Hematopoietic multipotent progenitor cell (in vitro differentiated cells): Measurements from ENCODE around the gene EVI5L. TPM values are rescaled to one million over a fixed set of nuclear protein-coding genes. Genes with fewer than 3 reads are reported as not detected.
"Not testable (repeated sequence)": the region's sequence is repeated elsewhere in the genome, so short reads cannot be mapped to it uniquely, and the experiment has no call there.

Experiments
- DNase-seq, 3 donors: peaks; one replicate each; pipeline ENCODE4 v3.0.0-alpha.2; 2011 to 2015; ENCODE audit warnings: low read depth in 2 of 3, low spot score in 2 of 3
- total RNA-seq: library from RNA; depleted of rRNA; stranded (reverse); fragments of >200 nt; gene quantifications from one replicate; pipeline ENCODE4 v1.2.3, GENCODE V29; 2012

EVI5L gene
- total RNA-seq, 1 donor: 18.6 TPM

DNA sequence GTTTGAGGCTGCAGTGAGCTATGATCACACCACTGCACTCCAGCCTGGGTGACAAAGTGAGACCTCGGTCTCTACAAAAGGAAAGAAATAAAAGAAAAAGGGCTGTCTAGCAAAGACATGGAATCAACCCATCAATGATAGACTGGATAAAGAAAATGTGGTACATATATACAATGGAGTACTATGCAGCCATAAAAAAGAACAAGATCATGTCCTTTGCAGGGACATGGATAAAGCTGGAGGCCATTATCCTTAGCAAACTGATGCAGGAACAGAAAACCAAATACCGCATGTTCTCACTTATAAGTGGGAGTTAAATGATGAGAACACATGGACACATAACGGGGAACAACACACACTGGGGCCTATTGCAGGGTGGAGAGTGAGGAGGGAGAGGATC, 14.0 kb upstream of the EVI5L start:
- not testable (repeated sequence) for DNase-seq

- no peak for DNase-seq
Observed at GRCh38 chr19:7817801-7818200, 12.2 kb upstream of the EVI5L start.

- no peak for DNase-seq
Observed at GRCh38 chr19:7818806-7819205, 11.2 kb upstream of the EVI5L start.

DNA sequence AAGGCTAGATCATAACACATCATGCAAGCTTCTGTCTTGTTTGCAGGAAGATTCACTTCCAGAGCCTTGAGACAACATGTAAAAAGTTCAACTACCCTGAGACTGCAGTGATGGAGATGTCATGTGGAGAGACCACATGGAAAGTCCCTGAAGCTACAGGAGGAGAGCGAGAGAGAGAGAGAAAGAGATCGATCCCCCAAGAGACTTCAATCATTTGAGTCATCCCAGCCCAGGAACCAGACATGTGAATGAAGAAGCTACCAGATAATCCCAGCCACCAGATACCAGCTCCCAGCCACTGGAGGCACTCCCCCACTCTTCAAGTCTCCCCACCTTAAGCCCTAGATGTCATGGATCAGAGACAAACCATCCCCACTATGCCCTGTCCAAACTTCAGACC, 10.7 kb upstream of the EVI5L start:
- DNase-seq: no peak

DNA sequence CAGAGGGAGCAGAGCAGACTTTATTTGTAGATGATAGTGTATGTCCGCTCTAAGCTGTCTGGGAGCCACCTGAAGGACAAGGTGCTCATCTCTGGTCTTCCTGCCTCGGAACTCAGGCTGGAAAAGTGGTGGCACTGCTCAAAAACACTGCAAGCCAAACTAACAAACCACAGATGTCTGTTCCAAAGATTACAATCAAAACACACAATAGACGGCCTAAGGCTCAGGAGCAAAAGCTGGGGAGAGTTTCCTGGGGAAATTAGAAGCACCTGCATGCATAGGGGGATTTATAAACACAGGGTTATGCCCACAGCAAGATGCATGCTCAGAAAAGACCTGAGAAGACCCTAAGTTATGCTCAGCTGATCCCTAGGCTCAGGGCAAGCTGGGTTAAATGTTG, 9.4 kb upstream of the EVI5L start:
- DNase-seq: no peak

- DNase-seq: no peak
Observed at GRCh38 chr19:7822910-7823515, 7.0 kb upstream of the EVI5L start.

DNA sequence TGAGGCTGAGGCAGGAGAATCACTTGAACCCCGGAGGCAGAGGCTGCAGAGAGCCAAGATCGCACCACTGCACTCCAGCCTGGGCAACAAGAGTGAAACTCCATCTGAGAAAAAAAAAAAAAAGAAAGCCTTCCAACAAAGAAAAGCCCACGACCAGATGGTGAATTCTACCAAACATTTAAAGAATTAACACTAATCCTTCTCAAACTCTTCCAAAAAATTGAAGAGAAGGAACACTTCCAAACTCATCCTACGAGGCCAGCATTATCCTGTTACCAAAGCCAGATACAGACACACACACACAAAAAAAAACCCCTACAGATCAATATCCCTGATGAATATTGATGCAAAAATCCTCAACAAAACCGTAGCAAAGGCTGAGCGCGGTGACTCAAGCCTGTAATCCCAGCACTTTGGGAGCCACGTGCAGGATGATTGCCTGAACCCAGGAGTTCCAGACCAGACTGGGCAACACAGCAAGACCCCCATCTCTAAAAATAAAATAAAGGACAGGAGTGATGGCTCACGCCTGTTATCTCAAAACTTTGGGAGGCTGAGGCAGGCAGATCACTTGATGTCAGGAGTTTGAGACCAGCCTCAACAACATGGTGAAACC, 6.2 kb upstream of the EVI5L start:
- DNase-seq: no peak

DNA sequence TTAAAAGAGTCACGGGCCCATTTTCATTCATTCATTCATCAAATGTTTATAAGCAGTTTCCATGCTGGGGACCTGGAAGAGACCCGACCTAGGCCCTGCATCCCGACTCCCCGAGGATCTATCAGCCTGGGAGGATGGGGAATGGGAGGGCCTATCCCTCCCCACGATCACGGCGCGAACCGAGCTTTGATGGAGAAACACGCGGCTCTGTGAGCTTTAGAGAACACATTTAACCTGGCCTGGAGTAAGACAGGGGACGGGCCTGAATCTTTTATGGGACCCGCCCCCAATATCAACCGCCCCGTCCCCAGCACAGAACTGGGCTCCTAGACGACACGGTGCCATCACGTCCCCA, 875 bp upstream of the EVI5L start:
- DNase-seq: no peak

DNA sequence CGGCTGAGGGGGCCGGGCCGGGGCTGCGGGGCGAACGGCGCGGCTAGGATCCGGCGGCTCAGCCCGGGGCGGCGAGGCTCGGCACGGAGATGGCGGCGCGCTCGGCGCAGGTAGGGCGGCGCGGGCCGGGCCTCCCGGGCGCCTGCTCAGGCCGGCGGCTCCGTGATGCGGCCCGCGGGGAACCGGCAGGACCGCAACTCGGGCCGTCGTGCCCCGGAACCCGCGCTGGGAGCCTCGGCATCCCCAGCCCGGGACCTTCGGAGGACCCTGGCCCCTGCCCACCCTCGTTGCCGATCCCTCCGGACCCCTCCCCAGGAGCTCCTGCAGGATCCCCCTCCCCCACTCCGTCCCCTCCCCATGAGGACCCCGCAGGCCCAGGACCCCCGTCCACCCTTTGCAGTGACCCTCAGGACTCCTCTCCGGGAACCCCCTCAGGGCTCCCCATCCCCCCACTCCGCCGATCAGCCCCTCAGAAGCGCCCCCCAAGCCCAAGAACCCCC, 304 bp downstream of the EVI5L start:
- DNase-seq: no peak

DNA sequence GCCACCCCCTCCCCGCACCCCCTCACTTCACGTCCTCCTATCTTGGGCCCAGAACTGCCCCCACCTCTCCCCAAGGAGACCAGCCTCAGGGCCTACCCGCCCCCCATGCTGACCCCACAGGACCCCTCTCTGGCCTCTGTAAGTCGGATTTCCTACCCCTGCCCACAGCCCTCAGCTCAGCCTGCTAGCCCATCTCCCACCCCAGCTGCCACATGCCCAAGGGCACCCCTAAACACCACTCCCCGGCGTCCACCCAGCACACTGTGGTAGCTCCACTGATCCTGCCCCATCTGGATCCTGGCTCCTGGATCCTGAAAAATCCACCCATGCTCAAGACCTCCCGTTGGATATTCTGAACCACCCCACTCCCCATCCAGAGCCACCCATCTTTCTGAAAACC, 805 bp downstream of the EVI5L start:
- DNase-seq: no peak

DNA sequence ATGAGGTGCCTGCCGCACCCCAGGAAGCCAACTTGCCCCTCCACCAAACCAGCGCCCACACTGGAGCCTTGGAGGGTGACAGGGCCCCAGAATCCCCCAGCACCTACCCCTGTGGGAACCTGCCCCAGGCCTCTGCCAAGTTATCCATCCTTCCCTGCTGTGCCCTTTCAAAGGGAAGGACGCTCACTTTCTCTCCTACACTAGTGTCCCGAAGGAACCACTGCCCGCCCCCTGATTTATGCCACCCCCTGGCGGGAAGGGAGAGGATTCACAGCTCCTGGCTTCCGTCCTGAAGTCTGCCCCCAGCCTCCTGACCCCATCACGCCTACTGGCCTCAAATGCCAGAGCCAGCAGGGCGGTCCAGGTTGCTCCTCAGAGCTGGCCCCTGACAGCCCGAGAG, 1.4 kb downstream of the EVI5L start:
- no peak for DNase-seq

- DNase-seq: no peak
Observed at GRCh38 chr19:7832009-7832408, 2.0 kb downstream of the EVI5L start.

DNA sequence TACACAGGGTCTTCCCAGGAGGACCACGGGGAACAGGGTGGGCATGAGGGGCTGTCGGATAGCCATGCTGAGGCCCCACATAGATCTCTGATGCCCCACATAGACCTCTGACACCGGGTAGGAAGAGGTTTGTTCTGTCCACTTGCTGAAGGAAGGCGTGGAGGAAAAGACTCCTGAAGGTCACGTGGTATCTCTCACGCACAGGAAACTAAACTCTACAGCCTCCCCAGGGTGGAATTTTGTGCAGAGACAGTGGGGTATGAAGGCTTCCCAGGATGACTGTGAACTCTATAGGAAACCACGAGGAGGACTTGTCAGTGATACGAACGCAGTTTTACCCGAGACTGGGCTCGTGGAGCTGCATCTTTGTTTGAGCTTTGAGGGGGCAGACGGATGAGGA, 2.8 kb downstream of the EVI5L start:
- DNase-seq: no peak

GRCh38 chr19:7833225-7834099, 3.4 kb downstream of the EVI5L start:
- DNase-seq: no peak

DNA sequence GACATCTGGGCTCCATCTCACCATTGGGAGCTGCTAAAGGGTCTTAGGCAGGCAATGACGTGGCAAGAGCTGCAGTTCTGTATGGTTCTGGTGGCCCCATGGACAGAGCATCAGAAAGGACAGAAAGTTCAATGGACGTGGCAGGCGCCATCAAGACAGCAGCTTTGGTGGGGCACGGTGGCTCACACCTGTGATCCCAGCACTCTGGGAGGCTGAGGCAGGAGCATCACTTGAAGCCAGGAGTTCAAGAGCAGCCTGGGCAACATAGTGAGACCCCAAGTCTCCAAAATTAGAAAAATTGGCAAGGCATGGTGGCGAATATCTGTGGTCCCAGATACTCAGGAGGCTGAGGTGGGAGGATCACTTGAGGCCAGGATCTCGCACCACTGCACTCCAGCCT, 9.5 kb downstream of the EVI5L start:
- no peak for DNase-seq

DNA sequence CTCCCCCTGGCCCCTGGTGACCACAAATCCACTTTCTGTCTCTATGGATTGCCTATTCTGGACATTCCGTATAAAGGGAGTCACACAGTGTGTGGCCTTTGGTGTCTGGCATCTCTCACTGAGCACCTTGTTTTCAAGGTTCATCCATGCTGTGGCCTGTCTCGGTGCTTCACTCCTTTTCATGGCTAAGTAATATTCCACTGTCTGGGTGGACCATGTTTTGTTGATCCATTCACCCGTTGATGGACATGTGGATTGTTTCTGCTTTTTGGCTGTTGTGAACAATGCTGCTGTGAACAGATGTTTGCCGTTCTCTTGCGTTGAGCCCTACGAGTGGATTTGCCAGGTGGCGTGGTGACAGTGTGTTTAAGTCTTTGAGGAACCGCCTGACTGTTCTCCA, 10.6 kb downstream of the EVI5L start:
- no peak for DNase-seq

GRCh38 chr19:7841751-7842660, 12.0 kb downstream of the EVI5L start:
- DNase-seq: no peak

DNA sequence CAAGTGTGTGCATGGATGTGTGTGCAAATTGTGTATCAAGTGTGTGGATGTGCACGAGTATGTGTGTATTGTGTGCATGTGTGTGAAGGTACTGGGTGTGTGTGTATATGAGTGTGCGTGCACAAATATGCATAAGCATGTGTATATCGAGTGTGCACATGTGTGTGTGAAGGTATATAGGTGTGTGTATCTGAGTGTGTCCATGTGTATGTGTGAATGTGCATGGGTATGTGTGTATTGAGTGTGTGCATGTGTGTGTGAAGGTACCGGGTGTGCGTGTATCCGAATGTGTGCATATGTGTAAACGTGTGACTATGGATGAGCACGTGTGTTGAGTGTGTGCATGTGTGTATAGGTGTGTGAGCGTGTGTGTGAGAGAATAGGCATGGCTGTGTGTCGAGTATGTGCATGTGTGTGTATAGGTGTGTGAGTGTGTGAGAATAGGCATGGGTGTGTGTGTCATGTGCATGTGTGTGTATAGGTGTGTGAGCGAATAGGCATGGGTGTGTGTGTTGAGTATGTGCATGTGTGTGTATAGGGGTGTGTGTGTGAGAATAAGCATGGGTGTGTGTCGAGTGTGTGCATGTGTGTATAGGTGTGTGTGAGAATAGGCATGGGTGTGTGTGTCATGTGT, 12.8 kb downstream of the EVI5L start:
- DNase-seq: no peak

DNA sequence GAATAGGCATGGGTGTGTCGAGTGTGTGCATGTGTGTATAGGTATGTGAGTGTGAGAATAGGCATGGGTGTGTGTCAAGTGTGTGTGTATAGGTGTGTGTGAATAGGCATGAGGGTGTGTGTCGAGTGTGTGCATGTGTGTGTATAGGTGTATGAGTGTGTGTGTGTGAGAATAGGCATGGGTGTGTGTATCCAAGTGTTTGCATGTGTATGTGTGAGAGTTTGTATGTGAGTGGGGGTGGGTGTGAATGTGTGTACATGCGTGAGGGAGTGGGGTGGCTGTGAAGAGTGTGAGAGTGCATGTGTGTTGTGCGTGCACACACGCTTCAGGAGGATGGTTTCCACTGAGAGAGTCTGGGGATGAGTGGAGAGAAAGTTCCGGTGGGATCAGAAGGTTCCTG, 13.5 kb downstream of the EVI5L start:
- DNase-seq: no peak

DNA sequence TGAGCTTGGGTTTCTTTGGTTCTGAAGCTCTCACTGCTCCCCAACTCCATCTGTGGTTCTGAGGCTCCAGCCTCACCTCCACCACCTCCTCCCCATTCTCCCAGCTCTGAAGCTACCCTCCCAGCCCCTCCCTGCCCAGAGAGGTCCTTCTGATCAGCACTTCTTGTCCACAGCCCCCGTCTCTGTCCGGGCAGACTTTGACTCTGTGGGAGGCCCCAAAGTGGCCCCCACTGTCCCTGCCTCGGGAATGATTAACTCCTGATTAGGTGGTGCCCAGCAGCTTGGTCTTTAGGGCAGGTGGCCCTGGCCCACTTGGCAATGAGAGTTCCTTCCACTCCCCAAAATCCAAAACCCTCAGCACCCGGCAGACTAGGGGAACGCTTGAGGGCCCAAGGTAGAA, 14.4 kb downstream of the EVI5L start:
- DNase-seq: no peak
